Kidney epithelial cell (primary cell): Measurements from ENCODE around the gene HSPG2. TPM values are rescaled to one million over a fixed set of nuclear protein-coding genes. Genes with fewer than 3 reads are reported as not detected.

Source experiments
- DNase-seq: peaks from one replicate; pipeline ENCODE4 v3.0.0-alpha.2; 2010; ENCODE audit warnings: low read depth
- H3K27me3 ChIP-seq: 2 replicates; pipeline ENCODE4 v1.6.0; 2011; ENCODE audit warnings: low read length; ENCODE audit not compliant: control insufficient read depth, insufficient read depth
- H3K36me3 ChIP-seq: 2 replicates; pipeline ENCODE4 v1.5.1; 2011; ENCODE audit warnings: low read length; ENCODE audit not compliant: control insufficient read depth, insufficient read depth
- H3K4me3 ChIP-seq: 2 replicates; pipeline ENCODE4 v1.5.1; 2011; ENCODE audit warnings: low read depth, mild to moderate bottlenecking, control low read depth, low read length
- CTCF ChIP-seq: IDR thresholded peaks from 2 replicates; pipeline ENCODE4 v1.5.1; 2011; ENCODE audit warnings: mild to moderate bottlenecking, moderate library complexity, low read length, control low read depth, inconsistent platforms; ENCODE audit not compliant: insufficient read depth, poor library complexity, severe bottlenecking
- total RNA-seq: library from RNA; depleted of rRNA; stranded (reverse); fragments of >200 nt; gene quantifications from 2 replicates; pipeline ENCODE4 v1.2.3, GENCODE V29; 2015

Gene HSPG2
- total RNA-seq, 1 donor from 2014 or later: 122 TPM

- TF ChIP-seq CTCF: no peak
- DNase-seq: no peak
- H3K27me3 ChIP-seq: no peaks in the 10 kb centered on the region
- H3K36me3 ChIP-seq: peaks cover 8% of the 10 kb centered on the region
- no peak overlapping the region for H3K4me3 ChIP-seq
These were observed 85.5 kb downstream of the HSPG2 start for GRCh38 chr1:21851430-21852250.

DNA sequence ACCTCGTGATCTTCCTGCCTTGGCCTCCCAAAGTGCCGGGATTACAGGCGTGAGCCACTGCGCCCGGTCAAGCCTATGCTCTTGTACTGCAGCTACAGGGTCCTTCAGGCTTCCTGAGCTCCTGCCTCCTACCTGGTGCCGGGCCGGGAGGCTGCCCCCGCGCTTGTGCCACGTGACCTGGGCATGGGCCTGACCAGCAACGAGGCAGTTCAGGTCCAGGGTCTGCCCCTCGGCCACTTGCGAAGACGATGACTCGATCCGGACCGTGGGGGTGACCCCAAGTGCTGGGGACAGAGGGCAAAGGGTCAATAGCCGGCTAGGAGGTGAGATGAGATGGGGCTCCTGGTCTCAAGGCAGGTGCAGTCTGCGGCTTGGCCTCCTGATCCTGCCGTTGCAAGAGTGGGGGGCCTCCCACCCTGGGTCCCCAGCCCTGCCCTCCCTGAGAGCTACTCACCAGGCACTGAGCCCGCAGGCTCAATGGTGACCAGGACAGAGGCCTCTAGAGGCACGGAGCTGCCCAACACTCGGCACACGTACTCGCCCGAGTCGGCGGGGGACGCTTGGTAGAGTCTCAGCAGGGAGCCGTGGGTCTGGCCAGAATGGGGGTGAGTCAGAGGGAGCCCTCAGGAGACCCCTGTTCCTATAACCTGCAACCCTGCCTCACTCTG is 87.1 kb downstream of the HSPG2 start:
- no peak for DNase-seq
- Histone ChIP-seq H3K36me3 (peaks cover 6% of the 10 kb centered on the region), H3K4me3 (no peak overlapping the region), H3K27me3 (no peaks in the 10 kb centered on the region)
- no peak for TF ChIP-seq CTCF

DNA sequence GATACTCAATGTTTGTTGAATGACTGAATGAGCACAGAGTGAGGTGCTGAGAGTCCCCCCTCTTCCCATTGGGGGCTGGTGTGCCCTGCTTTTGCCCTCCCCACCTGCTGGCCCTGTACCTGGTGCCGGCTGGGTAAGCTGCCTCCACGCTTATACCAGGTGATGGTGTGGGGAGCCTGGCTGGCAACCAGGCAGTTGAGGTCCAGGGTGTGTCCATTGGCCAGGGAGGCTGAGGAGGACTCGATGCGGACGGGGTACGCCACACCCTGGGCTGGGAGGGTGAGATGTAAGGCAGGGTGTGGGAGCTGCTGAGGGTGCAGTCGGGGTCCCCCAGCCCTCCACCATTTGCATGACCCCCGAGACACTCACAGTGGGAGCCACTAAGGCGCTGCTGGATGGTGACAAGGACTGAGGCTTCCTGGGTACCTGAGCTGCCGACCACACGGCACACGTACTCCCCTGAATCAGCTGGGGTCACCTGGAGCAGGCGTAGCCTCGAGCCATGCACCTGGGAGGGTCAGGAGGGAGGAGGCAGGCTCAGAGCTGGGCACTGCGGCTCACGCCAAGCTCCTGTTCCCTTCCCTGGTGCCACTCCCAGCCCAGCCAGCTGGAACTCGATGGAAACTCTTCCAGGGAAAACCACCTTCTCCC is 88.5 kb downstream of the HSPG2 start:
- Histone ChIP-seq H3K36me3 (peaks cover 7% of the 10 kb centered on the region), H3K27me3 (no peaks in the 10 kb centered on the region), H3K4me3 (no peak overlapping the region)
- no peak for TF ChIP-seq CTCF
- DNase-seq: no peak

GRCh38 chr1:21847223-21848205 is 89.6 kb downstream of the HSPG2 start:
- TF ChIP-seq CTCF: no peak
- H3K27me3 ChIP-seq: no peaks in the 10 kb centered on the region
- H3K36me3 ChIP-seq: peaks cover 11% of the 10 kb centered on the region
- no peak for DNase-seq
- H3K4me3 ChIP-seq: no peak overlapping the region
